ENCODE results near the gene ADAT2.

Gene ADAT2

DNA sequence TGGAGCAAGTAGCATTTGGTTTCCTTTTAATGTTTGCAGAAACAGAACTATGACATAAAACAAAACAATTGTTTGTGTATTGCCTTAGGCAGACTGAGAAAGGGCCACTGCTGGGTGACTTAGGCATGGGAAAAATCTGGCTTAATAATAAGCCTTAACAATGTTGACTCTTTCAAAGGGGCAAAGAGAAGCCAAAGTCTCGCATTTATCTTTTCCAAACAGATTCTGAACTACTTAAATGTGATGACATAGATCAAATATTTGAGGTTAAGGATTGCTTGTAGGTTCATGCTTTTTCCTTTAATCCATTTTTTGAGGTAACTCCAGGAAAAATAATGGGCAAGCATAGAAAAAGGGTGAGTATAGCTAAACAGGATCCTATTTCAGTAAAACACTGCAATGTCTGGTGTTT is 39.6 kb downstream of the ADAT2 start:
- no peaks in the 10 kb centered on the region for H3K27me3 ChIP-seq
- no peak overlapping the region for H3K4me3 ChIP-seq (ENCODE audit: low read depth, low read length)
- no peaks in the 10 kb centered on the region for H3K4me1 ChIP-seq
- TF ChIP-seq, protein P1, sequence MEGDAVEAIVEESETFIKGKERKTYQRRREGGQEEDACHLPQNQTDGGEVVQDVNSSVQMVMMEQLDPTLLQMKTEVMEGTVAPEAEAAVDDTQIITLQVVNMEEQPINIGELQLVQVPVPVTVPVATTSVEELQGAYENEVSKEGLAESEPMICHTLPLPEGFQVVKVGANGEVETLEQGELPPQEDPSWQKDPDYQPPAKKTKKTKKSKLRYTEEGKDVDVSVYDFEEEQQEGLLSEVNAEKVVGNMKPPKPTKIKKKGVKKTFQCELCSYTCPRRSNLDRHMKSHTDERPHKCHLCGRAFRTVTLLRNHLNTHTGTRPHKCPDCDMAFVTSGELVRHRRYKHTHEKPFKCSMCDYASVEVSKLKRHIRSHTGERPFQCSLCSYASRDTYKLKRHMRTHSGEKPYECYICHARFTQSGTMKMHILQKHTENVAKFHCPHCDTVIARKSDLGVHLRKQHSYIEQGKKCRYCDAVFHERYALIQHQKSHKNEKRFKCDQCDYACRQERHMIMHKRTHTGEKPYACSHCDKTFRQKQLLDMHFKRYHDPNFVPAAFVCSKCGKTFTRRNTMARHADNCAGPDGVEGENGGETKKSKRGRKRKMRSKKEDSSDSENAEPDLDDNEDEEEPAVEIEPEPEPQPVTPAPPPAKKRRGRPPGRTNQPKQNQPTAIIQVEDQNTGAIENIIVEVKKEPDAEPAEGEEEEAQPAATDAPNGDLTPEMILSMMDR (IDR thresholded peaks at IDR 0.05; ENCODE audit: low read depth, low read length), result no peak
- H3K36me3 ChIP-seq, result no peaks in the 10 kb centered on the region
- no peak for DNase-seq
- no peaks in the 10 kb centered on the region for H3K9me3 ChIP-seq

DNA sequence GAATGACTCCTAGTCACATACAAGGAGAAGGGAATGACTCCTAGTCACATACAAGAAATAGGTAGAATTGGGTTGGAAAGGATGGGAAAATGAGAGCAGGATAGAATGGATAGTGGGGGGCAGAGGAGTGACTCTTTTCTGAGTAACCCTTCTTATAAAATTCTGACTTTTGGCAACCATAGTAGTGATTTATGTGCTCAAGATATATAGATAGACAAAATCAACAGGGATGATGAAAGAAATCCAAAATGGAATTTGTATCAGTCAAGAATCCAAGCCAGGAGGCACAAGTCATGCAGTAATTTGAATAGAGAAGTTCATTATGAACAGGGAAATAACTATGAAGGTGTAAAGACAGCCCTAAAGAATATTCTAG is 41.7 kb downstream of the ADAT2 start:
- H3K4me1 ChIP-seq, result no peaks in the 10 kb centered on the region
- no peak for DNase-seq
- H3K9me3 ChIP-seq, result no peaks in the 10 kb centered on the region
- TF ChIP-seq, protein P1 (IDR thresholded peaks at IDR 0.05; ENCODE audit: low read depth, low read length), result no peak
- H3K36me3 ChIP-seq, result no peaks in the 10 kb centered on the region
- H3K4me3 ChIP-seq (ENCODE audit: low read depth, low read length), result no peak overlapping the region
- H3K27me3 ChIP-seq, result no peaks in the 10 kb centered on the region

DNA sequence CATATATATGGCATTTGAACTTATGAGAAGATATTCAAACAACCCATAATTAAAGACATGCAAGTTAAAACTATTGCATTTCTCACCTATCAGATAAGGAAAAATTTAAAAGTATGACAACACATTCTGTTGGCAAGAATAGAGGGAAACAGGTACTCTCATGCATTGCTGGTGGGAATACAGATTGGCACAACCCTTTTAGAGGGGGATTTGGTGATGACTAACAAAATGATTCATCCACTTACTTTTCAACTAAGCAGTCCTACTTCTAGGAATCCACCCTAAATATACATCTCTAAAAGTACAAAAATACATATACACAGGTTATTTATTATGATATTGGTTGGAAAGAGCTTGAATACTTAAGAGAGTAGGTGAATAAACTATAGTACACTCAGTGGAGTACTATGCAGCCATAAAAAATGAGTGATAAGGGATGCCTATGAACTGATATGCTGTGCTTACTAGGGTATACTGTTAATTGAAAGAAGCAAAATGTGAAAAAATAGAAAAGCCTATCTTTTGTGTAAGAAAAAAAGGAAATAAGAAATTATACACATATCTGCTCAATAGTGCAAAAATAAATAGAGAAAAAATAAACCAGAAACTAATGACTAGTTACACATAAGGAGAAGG is 42.2 kb downstream of the ADAT2 start:
- H3K4me1 ChIP-seq, result no peaks in the 10 kb centered on the region
- TF ChIP-seq, protein P1 (IDR thresholded peaks at IDR 0.05; ENCODE audit: low read depth, low read length), result no peak
- no peaks in the 10 kb centered on the region for H3K9me3 ChIP-seq
- H3K36me3 ChIP-seq, result no peaks in the 10 kb centered on the region
- no peak for DNase-seq
- H3K4me3 ChIP-seq (ENCODE audit: low read depth, low read length), result no peak overlapping the region
- H3K27me3 ChIP-seq, result no peaks in the 10 kb centered on the region

DNA sequence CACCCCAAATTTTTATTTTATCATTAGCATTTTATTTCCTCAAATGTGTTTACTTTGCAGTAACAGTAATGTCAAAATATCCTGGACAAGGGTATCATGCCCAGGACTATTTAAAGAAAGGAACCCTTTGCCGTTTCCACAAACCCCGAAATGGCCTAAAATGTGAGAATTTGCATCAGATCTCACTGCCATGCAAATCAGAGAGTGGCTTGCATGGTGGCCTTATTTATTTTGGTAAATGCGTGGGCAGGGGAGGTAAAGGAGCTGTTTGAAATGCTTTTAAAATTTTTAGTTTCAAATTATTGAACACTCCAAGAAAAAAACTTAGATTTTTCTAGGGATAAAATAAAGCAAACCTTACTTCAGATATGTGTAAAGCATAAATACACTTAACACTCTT is 43.8 kb downstream of the ADAT2 start:
- H3K9me3 ChIP-seq, result no peaks in the 10 kb centered on the region
- no peak overlapping the region for H3K4me3 ChIP-seq (ENCODE audit: low read depth, low read length)
- TF ChIP-seq, protein P1 (IDR thresholded peaks at IDR 0.05; ENCODE audit: low read depth, low read length), result no peak
- H3K36me3 ChIP-seq, result no peaks in the 10 kb centered on the region
- H3K4me1 ChIP-seq, result no peaks in the 10 kb centered on the region
- no peaks in the 10 kb centered on the region for H3K27me3 ChIP-seq
- DNase-seq, result no peak

DNA sequence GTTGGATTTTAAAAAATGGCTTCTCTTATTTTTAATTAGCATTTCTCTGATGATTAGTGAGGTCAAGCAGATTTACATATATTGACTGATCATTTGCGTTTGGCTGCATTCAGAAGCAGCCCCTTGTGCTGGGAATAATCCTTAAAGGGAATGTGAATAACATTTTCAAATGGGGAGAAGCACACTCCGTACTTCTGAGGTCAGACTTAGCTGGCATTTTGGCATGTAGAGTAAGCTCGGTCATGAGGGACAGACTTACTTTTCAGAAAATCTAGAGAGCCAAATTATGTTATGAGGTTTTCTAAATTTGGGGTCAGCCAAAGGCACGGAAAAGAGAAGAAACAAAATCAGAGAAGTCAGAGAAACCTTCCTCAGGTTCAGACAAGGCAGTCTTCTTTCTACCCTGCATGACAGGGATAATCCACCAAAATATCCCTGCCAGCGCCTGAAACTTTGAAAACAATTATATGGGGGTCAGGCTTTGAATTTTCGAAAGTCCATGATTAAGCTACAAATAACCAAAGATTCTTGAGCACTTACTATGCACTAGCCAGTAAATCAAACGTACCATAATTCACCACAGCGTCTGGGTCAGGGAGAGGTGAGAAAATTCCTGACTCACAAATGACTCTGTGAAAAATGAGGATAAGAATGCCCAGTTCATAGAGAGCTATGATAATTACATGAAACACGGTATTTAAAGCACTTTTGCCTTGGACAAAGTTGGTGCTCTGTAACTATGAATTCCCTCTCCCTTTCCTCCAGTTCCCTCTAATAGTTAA is 44.9 kb downstream of the ADAT2 start:
- DNase-seq, result no peak
- TF ChIP-seq, protein P1 (IDR thresholded peaks at IDR 0.05; ENCODE audit: low read depth, low read length), result no peak

DNA sequence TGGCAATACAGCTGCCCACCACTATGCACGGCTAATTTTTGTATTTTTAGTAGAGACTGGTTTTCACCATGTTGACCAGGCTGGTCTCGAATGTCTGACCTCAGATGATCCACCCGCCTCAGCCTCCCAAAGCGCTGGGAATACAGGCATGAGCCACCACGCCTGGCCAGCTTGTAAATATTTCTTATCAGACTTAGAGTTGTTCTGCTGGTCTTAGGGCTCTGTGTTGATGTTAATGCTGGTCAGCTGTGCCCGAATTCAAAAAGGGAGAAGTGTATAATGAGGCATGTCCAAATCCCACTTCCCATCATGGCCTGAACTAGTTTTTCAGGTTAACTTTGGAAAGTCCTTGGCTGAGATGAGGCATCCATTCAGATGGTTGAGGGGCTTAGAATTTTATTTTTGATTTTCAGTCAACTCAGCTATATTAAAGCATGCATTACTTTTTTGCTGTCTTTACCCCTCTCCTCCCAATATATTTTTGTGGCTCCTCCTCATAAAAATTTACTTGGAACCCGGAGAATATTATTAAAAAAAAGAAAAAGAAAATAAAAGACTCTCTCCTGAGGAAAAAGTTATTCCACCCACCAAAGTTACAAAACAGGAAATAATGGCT is 47.7 kb downstream of the ADAT2 start:
- TF ChIP-seq, protein P1 (IDR thresholded peaks at IDR 0.05; ENCODE audit: low read depth, low read length), result no peak
- no peaks in the 10 kb centered on the region for H3K9me3 ChIP-seq
- no peaks in the 10 kb centered on the region for H3K36me3 ChIP-seq
- no peaks in the 10 kb centered on the region for H3K27me3 ChIP-seq
- no peaks in the 10 kb centered on the region for H3K4me1 ChIP-seq
- H3K4me3 ChIP-seq (ENCODE audit: low read depth, low read length), result no peak overlapping the region
- no peak for DNase-seq

More for the DNA sequence above, 44.9 kb downstream of the ADAT2 start:
- Histone ChIP-seq H3K4me1 (no peaks in the 10 kb centered on the region), H3K4me3 (ENCODE audit: low read depth, low read length) (no peak overlapping the region), H3K36me3 (no peaks in the 10 kb centered on the region), H3K9me3 (no peaks in the 10 kb centered on the region), H3K27me3 (no peaks in the 10 kb centered on the region)
